GM23338 (cell line): ENCODE data around the gene NCKAP5. TPM values are rescaled to one million over a fixed set of nuclear protein-coding genes. Genes with fewer than 3 reads are reported as not detected.

Experiments
- ATAC-seq: fragments of 200-7000 bp; cut with Tn5 transposase; 3 replicates; pipeline ENCODE4 v1.9.1; 2020
- DNase-seq: peaks from one replicate; pipeline ENCODE4 v3.0.0-alpha.2; 2015; ENCODE audit warnings: low spot score
- H2AFZ ChIP-seq: fragments of 200-600 bp; sonication (generic); 2 replicates; pipeline ENCODE4 v1.8.0; 2016; ENCODE audit warnings: antibody characterized with exemption, mild to moderate bottlenecking, moderate library complexity
- H3F3A ChIP-seq: fragments of 200-600 bp; sonication (generic); replicated peaks from 2 replicates; pipeline ENCODE4 v1.8.0; 2017; ENCODE audit warnings: antibody characterized with exemption, mixed run types, low read depth
- H3K27ac ChIP-seq: fragments of 200-600 bp; sonication (generic); 2 replicates; pipeline ENCODE4 v1.6.1; 2016; ENCODE audit warnings: low read depth
- H3K27me3 ChIP-seq: fragments of 200-600 bp; sonication (generic); 2 replicates; pipeline ENCODE4 v1.8.0; 2016; ENCODE audit warnings: mild to moderate bottlenecking, mixed run types, moderate library complexity; ENCODE audit not compliant: insufficient read depth
- H3K36me3 ChIP-seq: fragments of 200-600 bp; sonication (generic); 2 replicates; pipeline ENCODE4 v1.8.0; 2016; ENCODE audit warnings: mild to moderate bottlenecking; ENCODE audit not compliant: insufficient read depth
- H3K4me1 ChIP-seq: fragments of 200-600 bp; sonication (generic); 2 replicates; pipeline ENCODE4 v1.8.0; 2016; ENCODE audit warnings: mild to moderate bottlenecking, moderate library complexity; ENCODE audit not compliant: insufficient read depth
- H3K4me2 ChIP-seq: fragments of 200-600 bp; sonication (generic); 2 replicates; pipeline ENCODE4 v1.7.1; 2017; ENCODE audit warnings: mixed run types
- H3K4me3 ChIP-seq: fragments of 200-600 bp; sonication (generic); 2 replicates; pipeline ENCODE4 v1.6.1; 2016; ENCODE audit warnings: mixed run types
- H3K79me2 ChIP-seq: fragments of 200-600 bp; sonication (generic); replicated peaks from 2 replicates; pipeline ENCODE4 v1.8.0; 2017; ENCODE audit warnings: mild to moderate bottlenecking; ENCODE audit not compliant: insufficient read depth
- H3K9me2 ChIP-seq: fragments of 200-600 bp; sonication (generic); 2 replicates; pipeline ENCODE4 v1.8.0; 2017; ENCODE audit not compliant: insufficient read depth
- H4K20me1 ChIP-seq: fragments of 200-600 bp; sonication (generic); replicated peaks from 2 replicates; pipeline ENCODE4 v1.8.0; 2017; ENCODE audit warnings: mild to moderate bottlenecking; ENCODE audit not compliant: insufficient read depth
- H3K27ac Mint-ChIP-seq: 2 replicates; pipeline ENCODE4 v1.8.0; 2020; ENCODE audit warnings: inconsistent platforms, mild to moderate bottlenecking, moderate library complexity, mixed read lengths
- H3K27me3 Mint-ChIP-seq: 3 replicates; pipeline ENCODE4 v1.8.0; 2022; ENCODE audit warnings: low read depth, mild to moderate bottlenecking, moderate library complexity, mixed read lengths, inconsistent platforms; ENCODE audit not compliant: insufficient read depth, poor library complexity
- H3K36me3 Mint-ChIP-seq: 3 replicates; pipeline ENCODE4 v1.8.0; 2021; ENCODE audit warnings: low read depth, mild to moderate bottlenecking, inconsistent platforms, moderate library complexity, mixed read lengths
- H3K4me1 Mint-ChIP-seq: 3 replicates; pipeline ENCODE4 v1.8.0; 2020; ENCODE audit warnings: mild to moderate bottlenecking, inconsistent platforms, mixed read lengths
- H3K4me3 Mint-ChIP-seq: 3 replicates; pipeline ENCODE4 v1.8.0; 2021; ENCODE audit warnings: moderate library complexity, mild to moderate bottlenecking, inconsistent platforms, mixed read lengths
- H3K9me3 Mint-ChIP-seq: 3 replicates; pipeline ENCODE4 v1.8.0; 2020; ENCODE audit warnings: moderate library complexity, mild to moderate bottlenecking, inconsistent platforms, mixed read lengths
- EZH2 ChIP-seq: fragments of 200-600 bp; sonication (generic); IDR thresholded peaks from one replicate; pipeline ENCODE4 v1.8.0; 2017; ENCODE audit warnings: antibody characterized with exemption, mild to moderate bottlenecking, low read depth; ENCODE audit not compliant: unreplicated experiment
- JUNB ChIP-seq: IDR thresholded peaks from one replicate; pipeline ENCODE4 v1.6.1; 2016; ENCODE audit warnings: antibody characterized with exemption; ENCODE audit not compliant: unreplicated experiment
- NANOG ChIP-seq: IDR thresholded peaks from 2 replicates; pipeline ENCODE4 v1.6.1; 2016; ENCODE audit warnings: antibody characterized with exemption, borderline replicate concordance
- POLR2AphosphoS5 ChIP-seq: IDR thresholded peaks from 2 replicates; pipeline ENCODE4 v1.6.1; 2016; ENCODE audit warnings: antibody characterized with exemption, low read depth
- REST ChIP-seq: IDR thresholded peaks from one replicate; pipeline ENCODE4 v1.6.1; 2018; ENCODE audit warnings: antibody characterized with exemption; ENCODE audit not compliant: unreplicated experiment
- STAT1 ChIP-seq: IDR thresholded peaks from one replicate; pipeline ENCODE4 v1.6.1; 2016; ENCODE audit warnings: antibody characterized with exemption; ENCODE audit not compliant: unreplicated experiment
- ZNF331 ChIP-seq: fragments of 250-450 bp; sonication (Bioruptor Pico); IDR thresholded peaks from 2 replicates; pipeline ENCODE4 v1.5.0; 2020; ENCODE audit warnings: low read depth, mild to moderate bottlenecking, moderate library complexity
- ZNF462 ChIP-seq: fragments of 250-450 bp; sonication (Bioruptor Pico); IDR thresholded peaks from 2 replicates; pipeline ENCODE4 v1.5.0; 2020; ENCODE audit warnings: mild to moderate bottlenecking, moderate library complexity
- polyA plus RNA-seq: library from polyadenylated mRNA; unstranded; fragments of >200 nt; fragmentation: Nextera tagmentation; extraction: Ambion mirVana; gene quantifications from 2 replicates; pipeline ENCODE4 v1.2.1, GENCODE V29; 2016
- total RNA-seq: library from RNA; depleted of rRNA; stranded (reverse); fragments of >200 nt; shearing (Covaris generic); gene quantifications from 2 replicates; pipeline ENCODE4 v1.2.3, GENCODE V29; 2014

NCKAP5 gene
- total and polyA plus RNA-seq, 2 experiments from 2014 or later = 0.34 to 0.73 TPM

DNA sequence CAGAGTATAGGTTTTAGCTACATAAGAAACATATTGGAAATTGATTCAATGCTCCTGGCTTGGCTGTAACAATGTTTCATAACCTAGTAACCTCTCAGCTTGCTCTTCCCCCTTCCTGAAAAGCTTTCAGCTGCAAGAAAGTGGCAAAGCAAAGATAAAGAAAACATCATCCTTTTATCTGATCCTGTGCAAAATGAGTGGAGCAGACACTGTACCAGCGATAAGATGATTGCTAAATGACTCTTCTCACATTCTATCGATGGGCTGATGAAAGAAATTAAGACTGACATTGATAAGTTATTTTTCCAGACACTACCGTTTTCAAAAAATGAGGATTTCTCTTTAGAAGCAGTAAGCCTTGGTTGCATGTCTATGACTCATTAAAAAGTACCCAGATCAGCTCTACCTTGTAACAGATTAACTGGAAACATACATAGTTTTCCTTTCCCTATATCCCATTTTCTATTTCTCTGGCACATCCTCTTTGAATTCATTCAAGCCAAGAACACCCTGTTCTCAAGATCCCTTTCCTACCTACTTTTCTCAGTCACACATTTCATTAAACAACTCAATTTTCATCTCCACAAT, 811.2 kb downstream of the NCKAP5 start:
- H4K20me1 ChIP-seq = no peaks in the 10 kb centered on the region; the same call in 1 of the 2 replicates
- Mint-ChIP-seq H3K27me3 (no peaks in the 10 kb centered on the region), H3K4me1 (peaks cover 5% of the 10 kb centered on the region; the same call in 2 of the 3 replicates), H3K4me3 (no peak overlapping the region), H3K36me3 (no peaks in the 10 kb centered on the region), H3K27ac (no peak overlapping the region), H3K9me3 (peaks cover 4% of the 10 kb centered on the region; the same call in 2 of the 3 replicates)
- no peak for ATAC-seq
- no peak overlapping the region for H3K27ac ChIP-seq
- no peak for TF ChIP-seq NANOG
- no peak for DNase-seq
- H3K9me2 ChIP-seq = 0 out of 2 replicates have a peak, but pooled peaks cover 3% of the 10 kb centered on the region
- no peaks in the 10 kb centered on the region for H3K4me1 ChIP-seq
- no peaks in the 10 kb centered on the region for H3K36me3 ChIP-seq
- H3K4me3 ChIP-seq = no peak overlapping the region
- H3K79me2 ChIP-seq = no peaks in the 10 kb centered on the region
- H2AFZ ChIP-seq = no peak overlapping the region
- no peaks in the 10 kb centered on the region for H3K27me3 ChIP-seq
- H3K4me2 ChIP-seq = no peak overlapping the region
- H3F3A ChIP-seq = no peaks in the 10 kb centered on the region

GRCh38 chr2:132754867-132755472, 813.3 kb downstream of the NCKAP5 start:
- Histone ChIP-seq H3F3A (no peaks in the 10 kb centered on the region), H3K79me2 (no peaks in the 10 kb centered on the region), H2AFZ (no peak overlapping the region), H3K27ac (no peak overlapping the region), H3K4me2 (no peak overlapping the region), H4K20me1 (no peaks in the 10 kb centered on the region), H3K4me3 (no peak overlapping the region), H3K9me2 (0 out of 2 replicates have a peak, but pooled peaks cover 6% of the 10 kb centered on the region), H3K36me3 (no peaks in the 10 kb centered on the region), H3K27me3 (no peaks in the 10 kb centered on the region), H3K4me1 (no peaks in the 10 kb centered on the region)
- H3K36me3 Mint-ChIP-seq = no peaks in the 10 kb centered on the region
- ATAC-seq (no peak), DNase-seq (no peak)
- H3K9me3 Mint-ChIP-seq = peaks cover 4% of the 10 kb centered on the region; the same call in 2 of the 3 replicates
- H3K4me3 Mint-ChIP-seq = no peak overlapping the region
- H3K27ac Mint-ChIP-seq = no peak overlapping the region
- 0 out of 3 replicates have a peak, but pooled peaks cover 2% of the 10 kb centered on the region for H3K4me1 Mint-ChIP-seq
- no peaks in the 10 kb centered on the region for H3K27me3 Mint-ChIP-seq
- TF ChIP-seq JUNB (no peak), ZNF331 (no peak), REST (no peak), STAT1 (no peak), ZNF462 (CRISPR knock-in tag) (no peak), NANOG (no peak), POLR2AphosphoS5 (no peak), EZH2 (no peak)
